ENCODE measurements around the gene MRPL18. TPM values are rescaled to one million over a fixed set of nuclear protein-coding genes. Genes with fewer than 3 reads are reported as not detected.

MRPL18 gene
- total RNA-seq, 3 donors from 2014 or later = 51.1 to 65.5 (median 62.0) TPM

DNA sequence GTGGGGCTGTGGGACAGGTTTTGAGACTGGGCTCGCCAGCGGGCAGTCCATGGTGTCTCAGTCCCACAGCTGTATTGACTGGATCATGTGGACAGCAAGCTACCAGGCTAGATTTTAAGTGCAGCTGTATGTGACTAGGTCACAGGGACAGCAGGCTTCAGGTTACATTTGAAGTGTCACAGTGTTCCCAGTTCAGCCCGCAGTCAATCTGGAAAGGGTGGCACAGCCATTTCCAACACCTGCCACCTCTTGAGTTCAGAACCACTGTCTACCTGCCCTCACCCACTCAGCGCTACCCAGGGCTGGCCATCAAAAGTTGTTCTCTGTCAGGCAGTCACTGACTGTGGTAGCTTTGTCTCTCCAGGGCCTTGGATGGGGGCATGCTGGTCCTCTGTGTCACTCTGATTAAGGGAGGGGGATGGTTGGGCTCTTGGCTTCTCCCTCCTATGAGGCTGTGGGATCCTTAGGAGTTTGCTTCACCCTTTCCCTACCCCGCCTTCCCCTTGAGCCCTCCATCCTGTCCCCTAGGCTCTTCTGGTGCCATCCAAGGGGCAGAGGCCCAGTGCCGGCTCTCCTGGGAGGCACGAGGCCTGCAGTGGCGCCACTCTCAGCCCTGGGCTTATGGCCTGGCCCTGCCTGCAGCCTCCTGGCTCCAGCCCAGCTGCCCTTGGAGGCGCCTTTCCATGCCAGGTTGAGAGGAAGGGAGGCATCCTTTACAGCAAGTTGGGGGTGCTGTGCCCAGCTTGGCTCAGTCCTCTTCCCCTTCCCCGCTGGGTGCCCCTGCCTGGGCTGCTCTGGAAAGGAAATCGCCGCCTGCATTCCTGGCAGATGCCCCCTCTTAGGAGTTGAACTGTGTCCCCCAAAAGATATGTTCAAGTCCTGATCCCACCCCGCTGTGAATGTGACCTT lies 54.7 kb downstream of the MRPL18 start:
- Histone ChIP-seq H3K9me3 (peaks cover 3% of the 10 kb centered on the region), H3K4me1 (ENCODE audit: low read depth) (no peaks in the 10 kb centered on the region), H3K4me3 (no peak overlapping the region), H3K36me3 (ENCODE audit: low read depth) (no peaks in the 10 kb centered on the region)
- intact Hi-C loops (cut with DNase I, micrococcal nuclease) = no loop called here
- ATAC-seq (no peak), DNase-seq (no peak)
- TF ChIP-seq CTCF (IDR thresholded peaks at IDR 0.05) = no peak

Other genes starting within 250 kb of the MRPL18 start
- gene SOD2, start 97.2 kb upstream of the MRPL18 start, total RNA-seq = 100 to 1,000 TPM; 286 to 462 (median 400) TPM
- gene WTAP, start 63.0 kb upstream of the MRPL18 start, total RNA-seq = 10 to 100 TPM; 81.1 to 85.8 (median 84.4) TPM
- gene ACAT2, start 28.4 kb upstream of the MRPL18 start, total RNA-seq = 10 to 100 TPM; 31.3 to 94.1 (median 71.1) TPM
- 100 to 1,000 TPM; 139 to 205 (median 170) TPM for gene TCP1, start 865 bp upstream of the MRPL18 start, total RNA-seq
- gene PNLDC1, start 9.8 kb downstream of the MRPL18 start, total RNA-seq = 1 to 10 TPM in 1 of 3 donors, not detected in 2; 1.3 TPM
- gene MAS1, start 100.5 kb downstream of the MRPL18 start, total RNA-seq = not detected
- gene IGF2R, start 178.6 kb downstream of the MRPL18 start, total RNA-seq = 100 to 1,000 TPM in 2 of 3 donors, 10 to 100 TPM in 1; 97.7 to 112 (median 101) TPM